ENCODE results near the gene COL6A2.

- TF ChIP-seq BHLHE40 (IDR thresholded peaks at IDR 0.05; ENCODE audit: borderline replicate concordance) (no peak), ZNF384 (IDR thresholded peaks at IDR 0.05) (no peak), L3MBTL2 (conservative IDR thresholded peaks at IDR 0.05) (no peak), TARDBP (IDR thresholded peaks at IDR 0.05) (no peak)
Observed at GRCh38 chr21:46056450-46056903, 41.4 kb upstream of the COL6A2 start.

Data from HEK293T (cell line).